Spinal cord (tissue), 10 donors: ENCODE data around the gene BMAL1. TPM values are rescaled to one million over a fixed set of nuclear protein-coding genes. Genes with fewer than 3 reads are reported as not detected.
"Not testable (repeated sequence)": the region's sequence is repeated elsewhere in the genome, so short reads cannot be mapped to it uniquely, and the experiment has no call there.

Source experiments
- DNase-seq, 6 donors: peaks; one replicate each; pipeline versions ENCODE4 v3.0.0 to v3.0.0-alpha.2; 2013 to 2015; ENCODE audit warnings: low spot score in 6 of 6, low read depth in 4 of 6
- H3K27ac ChIP-seq: one replicate; pipeline ENCODE4 v1.5.1; 2013; ENCODE audit warnings: low read depth, low read length, control low read depth
- H3K27me3 ChIP-seq: one replicate; pipeline ENCODE4 v1.6.1; 2013; ENCODE audit warnings: low read length; ENCODE audit not compliant: control insufficient read depth, insufficient read depth
- H3K36me3 ChIP-seq: one replicate; pipeline ENCODE4 v1.6.1; 2013; ENCODE audit warnings: low read length; ENCODE audit not compliant: control insufficient read depth, insufficient read depth
- H3K4me1 ChIP-seq: one replicate; pipeline ENCODE4 v1.6.1; 2013; ENCODE audit warnings: low read length; ENCODE audit not compliant: control insufficient read depth, insufficient read depth
- H3K4me3 ChIP-seq: one replicate; pipeline ENCODE4 v1.5.1; 2013; ENCODE audit warnings: low read depth, low read length, control low read depth
- H3K9me3 ChIP-seq: one replicate; pipeline ENCODE4 v1.6.1; 2013; ENCODE audit warnings: low read length; ENCODE audit not compliant: control insufficient read depth, insufficient read depth
- WGBS: methylation state at CpG from one replicate; pipeline ENCODE4 v1.1.5; 2013; ENCODE audit warnings: missing lambda C conversion rate; ENCODE audit not compliant: insufficient coverage; 5-methylcytosine and 5-hydroxymethylcytosine counted together
- polyA plus RNA-seq, 2 donors: library from polyadenylated mRNA; unstranded; fragments of 120-200 nt; gene quantifications; one replicate each; pipeline ENCODE4 v1.2.1, GENCODE V29; 2013; ENCODE audit not compliant: insufficient read length in 2 of 2
- total RNA-seq, 2 donors: library from RNA; depleted of rRNA in 1 of 2; stranded (reverse); fragments of 120-200 nt in 1 of 2; fragments of >200 nt in 1 of 2; gene quantifications; one replicate each; pipeline versions ENCODE4 v1.2.3 to v1.2.4, GENCODE V29; 2013 to 2014
- donor health status: healthy.

Gene BMAL1
- total and polyA plus RNA-seq, 4 donors = 21.0 to 29.8 (median 25.7) TPM

GRCh38 chr11:13242564-13242963 is 35.0 kb upstream of the BMAL1 start:
- WGBS = no CpG with 5 or more reads among the region's 3 CpGs
- Histone ChIP-seq H3K27me3 (no peaks in the 10 kb centered on the region), H3K36me3 (no peaks in the 10 kb centered on the region)

GRCh38 chr11:13247606-13248296 is 29.8 kb upstream of the BMAL1 start:
- DNase-seq = peak in 1 of 6 donors; percentile 49
- H3K27me3 ChIP-seq = no peaks in the 10 kb centered on the region
- H3K4me1 ChIP-seq = no peaks in the 10 kb centered on the region
- H3K27ac ChIP-seq = no peak overlapping the region
- 100% methylated on average over 1 of the region's 5 CpGs for WGBS
- H3K4me3 ChIP-seq = no peak overlapping the region
- H3K9me3 ChIP-seq = no peaks in the 10 kb centered on the region
- no peaks in the 10 kb centered on the region for H3K36me3 ChIP-seq

More at GRCh38 chr11:13242564-13242963, 35.0 kb upstream of the BMAL1 start:
- no peak for DNase-seq
- peaks cover 3% of the 10 kb centered on the region for H3K4me1 ChIP-seq
- no peaks in the 10 kb centered on the region for H3K9me3 ChIP-seq
- no peak overlapping the region for H3K4me3 ChIP-seq
- no peak overlapping the region for H3K27ac ChIP-seq

- WGBS = no CpG with 5 or more reads among the region's 2 CpGs
- H3K4me1 ChIP-seq = no peaks in the 10 kb centered on the region
- no peaks in the 10 kb centered on the region for H3K36me3 ChIP-seq
- no peak overlapping the region for H3K4me3 ChIP-seq
- no peaks in the 10 kb centered on the region for H3K9me3 ChIP-seq
- no peak for DNase-seq
- H3K27ac ChIP-seq = no peak overlapping the region
- H3K27me3 ChIP-seq = no peaks in the 10 kb centered on the region
Measured at GRCh38 chr11:13249177-13249576, 28.4 kb upstream of the BMAL1 start.

GRCh38 chr11:13249992-13250391 is 27.6 kb upstream of the BMAL1 start:
- no peak overlapping the region for H3K4me3 ChIP-seq
- no peak overlapping the region for H3K27ac ChIP-seq
- no peaks in the 10 kb centered on the region for H3K27me3 ChIP-seq
- 55% methylated on average over 2 of the region's 2 CpGs for WGBS
- no peak for DNase-seq
- no peaks in the 10 kb centered on the region for H3K4me1 ChIP-seq
- H3K9me3 ChIP-seq = no peaks in the 10 kb centered on the region
- no peaks in the 10 kb centered on the region for H3K36me3 ChIP-seq

GRCh38 chr11:13251966-13252365 is 25.6 kb upstream of the BMAL1 start:
- 96% methylated on average over 2 of the region's 2 CpGs for WGBS
- no peak overlapping the region for H3K4me3 ChIP-seq
- DNase-seq = no peak
- no peaks in the 10 kb centered on the region for H3K27me3 ChIP-seq
- no peak overlapping the region for H3K27ac ChIP-seq
- H3K9me3 ChIP-seq = no peaks in the 10 kb centered on the region
- no peaks in the 10 kb centered on the region for H3K36me3 ChIP-seq
- no peaks in the 10 kb centered on the region for H3K4me1 ChIP-seq

- no peaks in the 10 kb centered on the region for H3K27me3 ChIP-seq
- WGBS = 100% methylated on average over 1 of the region's 4 CpGs
Measured at GRCh38 chr11:13252438-13252837, 25.2 kb upstream of the BMAL1 start.

GRCh38 chr11:13256216-13256615 is 21.4 kb upstream of the BMAL1 start:
- Histone ChIP-seq H3K9me3 (no peaks in the 10 kb centered on the region), H3K4me3 (no peak overlapping the region), H3K27ac (no peak overlapping the region), H3K36me3 (no peaks in the 10 kb centered on the region), H3K27me3 (peaks cover 4% of the 10 kb centered on the region), H3K4me1 (peaks cover 3% of the 10 kb centered on the region)
- no peak for DNase-seq
- no CpG with 5 or more reads among the region's 3 CpGs for WGBS

More at GRCh38 chr11:13252438-13252837, 25.2 kb upstream of the BMAL1 start:
- Histone ChIP-seq H3K4me1 (no peaks in the 10 kb centered on the region), H3K27ac (no peak overlapping the region), H3K9me3 (no peaks in the 10 kb centered on the region), H3K4me3 (no peak overlapping the region), H3K36me3 (no peaks in the 10 kb centered on the region)
- no peak for DNase-seq

- not testable (repeated sequence) for DNase-seq, H3K9me3 ChIP-seq, H3K4me1 ChIP-seq, H3K27ac ChIP-seq, H3K36me3 ChIP-seq, H3K4me3 ChIP-seq, H3K27me3 ChIP-seq
- WGBS = 91% methylated on average over 7 of the region's 9 CpGs
Measured at GRCh38 chr11:13258061-13258460, 19.5 kb upstream of the BMAL1 start.

GRCh38 chr11:13258855-13259254 is 18.7 kb upstream of the BMAL1 start:
- Histone ChIP-seq H3K4me1 (peaks cover 3% of the 10 kb centered on the region), H3K27ac (no peak overlapping the region), H3K27me3 (peaks cover 4% of the 10 kb centered on the region), H3K36me3 (no peaks in the 10 kb centered on the region), H3K9me3 (no peaks in the 10 kb centered on the region), H3K4me3 (no peak overlapping the region)
- WGBS = no CpG with 5 or more reads among the region's 1 CpG
- no peak for DNase-seq

GRCh38 chr11:13259374-13259773 is 18.2 kb upstream of the BMAL1 start:
- H3K4me3 ChIP-seq = no peak overlapping the region
- no peak overlapping the region for H3K27ac ChIP-seq
- DNase-seq = no peak
- peaks cover 3% of the 10 kb centered on the region for H3K4me1 ChIP-seq
- H3K9me3 ChIP-seq = no peaks in the 10 kb centered on the region
- WGBS = 73% methylated on average over 3 of the region's 4 CpGs
- H3K27me3 ChIP-seq = peaks cover 4% of the 10 kb centered on the region
- no peaks in the 10 kb centered on the region for H3K36me3 ChIP-seq
